GM12878 (cell line): ENCODE measurements around the gene PLXNA2. TPM values are rescaled to one million over a fixed set of nuclear protein-coding genes. Genes with fewer than 3 reads are reported as not detected.

Experiments
- ATAC-seq: fragments of 200-7000 bp; cut with Tn5 transposase; 3 replicates; pipeline ENCODE4 v1.9.1; 2020; ENCODE audit warnings: mild to moderate bottlenecking, moderate library complexity
- BruUV-seq: library from RNA; stranded (reverse); fragments of 400-500 nt; replicated peaks from 2 replicates; lab custom pipeline; 2021; lab: Mats Ljungman, UMichigan
- CTCF ChIA-PET: fragments of 300-600 bp; sonication (Branson Sonifier 250); formaldehyde crosslinking; extraction: SDS; loops from one replicate; lab custom pipeline; 2021; ENCODE audit warnings: inconsistent platforms; lab: Yijun Ruan, JAX
- POLR2A ChIA-PET: fragments of 350-600 bp; formaldehyde crosslinking; extraction: SDS; loops from one replicate; lab custom pipeline; 2021; ENCODE audit warnings: inconsistent platforms; lab: Charles Lee
- RAD21 ChIA-PET: fragments of 300-600 bp; sonication (Branson Sonifier 250); formaldehyde crosslinking; loops from one replicate; lab custom pipeline; 2023; ENCODE audit warnings: antibody characterized with exemption; ENCODE audit not compliant: unreplicated experiment; lab: Charles Lee
- SMC1A ChIA-PET: fragments of 300-600 bp; sonication (Branson Sonifier 250); formaldehyde crosslinking; loops from one replicate; lab custom pipeline; 2023; ENCODE audit not compliant: unreplicated experiment, uncharacterized antibody; lab: Charles Lee
- DNase-seq: peaks from one replicate; pipeline ENCODE4 v3.0.0-alpha.2; 2011; ENCODE audit warnings: low read depth, low spot score
- FAIRE-seq: peaks from 3 replicates; lab custom pipeline; 2011; peaks lifted over from hg19 to GRCh38; lab: Jason Lieb, UNC
- H2AFZ ChIP-seq: 2 replicates; pipeline ENCODE4 v1.6.0; 2011; ENCODE audit warnings: low read depth, low read length, control low read depth; ENCODE audit not compliant: control insufficient read depth
- H3K27ac ChIP-seq: 2 replicates; pipeline ENCODE4 v1.5.1; 2011; ENCODE audit warnings: control low read depth; ENCODE audit not compliant: control insufficient read depth, insufficient read depth
- H3K27me3 ChIP-seq, 2 experiments: replicated peaks in 1 of 2; 2 replicates each; pipeline versions ENCODE4 v1.6.0 to v1.6.1; 2011; ENCODE audit warnings: low read length in 1 of 2; ENCODE audit not compliant: control insufficient read depth in 2 of 2, insufficient read depth in 2 of 2
- H3K36me3 ChIP-seq, 2 experiments: 2 replicates each; pipeline ENCODE4 v1.5.1; 2011; ENCODE audit warnings: low read length in 1 of 2; ENCODE audit not compliant: control insufficient read depth in 2 of 2, insufficient read depth in 2 of 2
- H3K4me1 ChIP-seq: 2 replicates; pipeline ENCODE4 v1.6.1; 2011; ENCODE audit warnings: mild to moderate bottlenecking, low read length, moderate library complexity, mixed read lengths; ENCODE audit not compliant: control insufficient read depth, insufficient read depth
- H3K4me2 ChIP-seq: 2 replicates; pipeline ENCODE4 v1.6.0; 2011; ENCODE audit warnings: control low read depth; ENCODE audit not compliant: control insufficient read depth, insufficient read depth
- H3K4me3 ChIP-seq: fragments of 200-600 bp; sonication (generic); 2 replicates; pipeline ENCODE4 v1.5.1; 2016
- H3K79me2 ChIP-seq: 2 replicates; pipeline ENCODE4 v1.6.0; 2011; ENCODE audit warnings: low read length; ENCODE audit not compliant: control insufficient read depth, insufficient read depth
- H3K9ac ChIP-seq: 2 replicates; pipeline ENCODE4 v1.8.0; 2011; ENCODE audit warnings: low read length, control low read depth, mixed read lengths; ENCODE audit not compliant: control insufficient read depth, insufficient read depth
- H3K9me3 ChIP-seq: replicated peaks from 3 replicates; pipeline ENCODE4 v1.5.1; 2011; ENCODE audit warnings: mild to moderate bottlenecking, low read length; ENCODE audit not compliant: control insufficient read depth, insufficient read depth
- H4K20me1 ChIP-seq: 2 replicates; pipeline ENCODE4 v1.6.0; 2011; ENCODE audit not compliant: control insufficient read depth, insufficient read depth
- ATF7 ChIP-seq: fragments of 450-650 bp; IDR thresholded peaks from 2 replicates; pipeline ENCODE4 v1.6.1; 2016; ENCODE audit warnings: low read depth, mild to moderate bottlenecking
- BMI1 ChIP-seq: fragments of 450-650 bp; IDR thresholded peaks from 2 replicates; pipeline ENCODE4 v1.6.1; 2016; ENCODE audit warnings: mild to moderate bottlenecking, moderate library complexity, borderline replicate concordance
- CTCF ChIP-seq, 3 experiments: IDR thresholded peaks in 2 of 3; conservative IDR thresholded peaks in 1 of 3; 2 replicates each; pipeline ENCODE4 v1.5.1; 2011; ENCODE audit warnings: low read depth in 3 of 3, low read length in 3 of 3, mild to moderate bottlenecking in 3 of 3, control low read depth in 2 of 3, moderate library complexity in 2 of 3, inconsistent platforms in 1 of 3, mixed read lengths in 1 of 3; ENCODE audit not compliant: control insufficient read depth in 2 of 3, insufficient read depth in 1 of 3; ENCODE audit errors: extremely low read depth in 1 of 3
- FOXM1 ChIP-seq: IDR thresholded peaks from 2 replicates; pipeline ENCODE4 v1.6.1; 2012; ENCODE audit warnings: low read depth, mild to moderate bottlenecking, inconsistent platforms, low read length, moderate library complexity
- POU2F2 ChIP-seq: IDR thresholded peaks from 3 replicates; pipeline ENCODE4 v1.6.1; 2011; ENCODE audit warnings: low read depth, mild to moderate bottlenecking, low read length, borderline replicate concordance
- RCOR1 ChIP-seq: conservative IDR thresholded peaks from 2 replicates; pipeline ENCODE4 v1.6.1; 2012; ENCODE audit warnings: low read depth, low read length, improper control_type of control experiment
- RFX5 ChIP-seq: IDR thresholded peaks from 2 replicates; pipeline ENCODE4 v1.6.1; 2011; ENCODE audit warnings: low read depth, low read length, improper control_type of control experiment
- SMAD5 ChIP-seq: IDR thresholded peaks from 2 replicates; pipeline ENCODE4 v1.6.1; 2016; ENCODE audit warnings: antibody characterized with exemption, low read depth
- SMARCA5 ChIP-seq: fragments of 450-650 bp; IDR thresholded peaks from 2 replicates; pipeline ENCODE4 v1.6.1; 2017; ENCODE audit warnings: mild to moderate bottlenecking
- SP1 ChIP-seq: IDR thresholded peaks from one replicate; pipeline ENCODE4 v1.6.1; 2011; ENCODE audit warnings: low read depth, low read length
- SUPT20H ChIP-seq: IDR thresholded peaks from 2 replicates; pipeline ENCODE4 v1.6.1; 2011; ENCODE audit warnings: low read depth, mild to moderate bottlenecking, low read length, moderate library complexity, borderline replicate concordance; ENCODE audit not compliant: control insufficient read depth
- TARDBP ChIP-seq: IDR thresholded peaks from 2 replicates; pipeline ENCODE4 v1.6.1; 2016; ENCODE audit warnings: borderline replicate concordance
- TCF3 ChIP-seq: IDR thresholded peaks from 2 replicates; pipeline ENCODE4 v1.6.1; 2012; ENCODE audit warnings: low read depth, mild to moderate bottlenecking, low read length, borderline replicate concordance; ENCODE audit not compliant: insufficient read depth
- WRNIP1 ChIP-seq: IDR thresholded peaks from 2 replicates; pipeline ENCODE4 v1.6.1; 2011; ENCODE audit warnings: low read depth, low read length, improper control_type of control experiment, borderline replicate concordance
- ZBED1 ChIP-seq: IDR thresholded peaks from 2 replicates; pipeline ENCODE4 v1.6.1; 2016; ENCODE audit warnings: borderline replicate concordance
- WGBS: methylation state at CpG from one replicate; pipeline ENCODE4 v1.1.6; 2016; ENCODE audit warnings: low lambda C conversion rate; ENCODE audit not compliant: insufficient replicate concordance, insufficient coverage; ENCODE audit errors: missing lambda C conversion rate; 5-methylcytosine and 5-hydroxymethylcytosine counted together
- in situ Hi-C: fragments of 300-500 bp; cut with MboI; formaldehyde crosslinking; loops from 9 replicates; pipeline ENCODE4 v1.14.3; 2018; ENCODE audit warnings: mixed read lengths
- intact Hi-C: fragments of 100-400 bp; cut with micrococcal nuclease; formaldehyde crosslinking; loops from one replicate; pipeline ENCODE4 v1.14.2; 2022; ENCODE audit not compliant: unreplicated experiment
- polyA plus RNA-seq, 11 experiments: library from polyadenylated mRNA; depleted of rRNA in 4 of 11; unstranded in 6 of 11; stranded (reverse) in 5 of 11; fragments of >200 nt; fragmentation: Nextera tagmentation in 4 of 11; fragmentation: Illumina TruSeq in 1 of 11; extraction: Ambion mirVana in 4 of 11; extraction: Trizol in 1 of 11; gene quantifications; 1 replicate in 1 of 11; 2 replicates in 10 of 11; pipeline versions ENCODE4 v1.2.1 to v1.2.3, GENCODE V29; 2011 to 2016; ENCODE audit warnings: inconsistent platforms in 2 of 11, missing spikeins in 2 of 11, low read depth in 1 of 11
- total RNA-seq, 4 experiments: library from RNA; depleted of rRNA in 3 of 4; stranded (reverse); fragments of >200 nt in 3 of 4; fragmentation: Illumina TruSeq in 1 of 4; extraction: Trizol in 1 of 4; gene quantifications; 2 replicates each; pipeline versions ENCODE4 v1.2.1 to v1.2.3, GENCODE V29; 2013 to 2021

PLXNA2 gene
- total and polyA plus RNA-seq, 10 of the 15 experiments (the other 5 are each of a cell fraction or from before 2014, with no cell fraction given): under 0.01 to 0.08 (median 0.07) TPM; not detected in 4

GRCh38 chr1:208030288-208031091 is 213.7 kb downstream of the PLXNA2 start:
- ATAC-seq: no peak
- Histone ChIP-seq H2AFZ (no peak overlapping the region), H3K4me3 (no peak overlapping the region), H3K9ac (no peak overlapping the region), H3K36me3 (no peaks in the 10 kb centered on the region), H3K4me2 (no peak overlapping the region), H3K9me3 (no peaks in the 10 kb centered on the region), H4K20me1 (no peaks in the 10 kb centered on the region), H3K4me1 (no peaks in the 10 kb centered on the region), H3K79me2 (no peaks in the 10 kb centered on the region), H3K27ac (no peak overlapping the region), H3K27me3 (peaks cover 2 to 3% of the 10 kb centered on the region in 2 experiments; a peak in 3 of 4 replicates)
- WGBS: 20% methylated on average over 12 of the region's 12 CpGs
- in situ Hi-C loops (no loop called here), intact Hi-C loops (no loop called here)
- BruUV-seq: no TSS peak
- no peak for FAIRE-seq
- SMC1A ChIA-PET: interaction anchor here (1.5 kb wide), 1 partner anchor 214 kb away, joined by 5 read pairs; the partner anchor contains the start of gene PLXNA2
- RAD21 ChIA-PET: no interaction called here
- no peak for DNase-seq
- CTCF ChIA-PET: interaction anchor here (1.3 to 2.1 kb wide), 2 partner anchors 8 to 215 kb away, joined by 5 to 8 read pairs; partner anchors contain the start of gene PLXNA2
- TF ChIP-seq SMARCA5 (no peak), FOXM1 (no peak), SMAD5 (no peak), TARDBP (no peak), TCF3 (no peak), RCOR1 (no peak), ZBED1 (no peak), WRNIP1 (no peak), ATF7 (no peak), RFX5 (no peak), SP1 (no peak), BMI1 (no peak), SUPT20H (no peak), CTCF (IDR thresholded peaks at IDR 0.05 in 2 of 3, conservative IDR thresholded peaks at IDR 0.05 in 1 of 3; ENCODE audit: control insufficient read depth in 2 of 3, extremely low read depth in 1 of 3, insufficient read depth in 1 of 3, low read depth in 3 of 3, low read length in 3 of 3) (no peak), POU2F2 (no peak)
- POLR2A ChIA-PET: interaction anchor here (0.6 kb wide), 1 partner anchor 129 kb away, joined by 3 read pairs; no protein-coding TSS in a partner anchor
